Neutrophil (primary cell): ENCODE data around the gene TXNDC11.
"Not testable (repeated sequence)": the region's sequence is repeated elsewhere in the genome, so short reads cannot be mapped to it uniquely, and the experiment has no call there.

Source experiments
- H3K27ac ChIP-seq: fragments of 200-600 bp; sonication (generic); 2 replicates; pipeline ENCODE4 v1.5.1; 2016; ENCODE audit warnings: mild to moderate bottlenecking, moderate library complexity
- H3K27me3 ChIP-seq: fragments of 200-600 bp; sonication (generic); 2 replicates; pipeline ENCODE4 v1.6.0; 2016; ENCODE audit warnings: mild to moderate bottlenecking
- H3K36me3 ChIP-seq: fragments of 200-600 bp; sonication (generic); 2 replicates; pipeline ENCODE4 v1.5.1; 2017
- H3K4me1 ChIP-seq, 2 experiments: fragments of 200-600 bp in 1 of 2; sonication (generic) in 1 of 2; 1 replicate in 1 of 2; 2 replicates in 1 of 2; pipeline versions ENCODE4 v1.5.1 to v1.6.1; 2013 to 2016; ENCODE audit warnings: low read depth in 1 of 2, low read length in 1 of 2, mild to moderate bottlenecking in 1 of 2, moderate library complexity in 1 of 2; ENCODE audit not compliant: control insufficient read depth in 1 of 2, insufficient read depth in 1 of 2
- H3K4me3 ChIP-seq, 2 experiments: fragments of 200-600 bp in 1 of 2; sonication (generic) in 1 of 2; 1 replicate in 1 of 2; 2 replicates in 1 of 2; pipeline ENCODE4 v1.5.1; 2013 to 2016; ENCODE audit warnings: low read depth in 1 of 2, low read length in 1 of 2, mild to moderate bottlenecking in 1 of 2, moderate library complexity in 1 of 2
- H3K9me3 ChIP-seq: fragments of 200-600 bp; sonication (generic); 2 replicates; pipeline ENCODE4 v1.5.1; 2016
- TF ChIP-seq, protein P1 (sequence below): fragments of 200-600 bp; sonication (generic); IDR thresholded peaks from 2 replicates; pipeline ENCODE4 v1.5.1; 2016; ENCODE audit warnings: antibody characterized with exemption

Gene TXNDC11, protein sequence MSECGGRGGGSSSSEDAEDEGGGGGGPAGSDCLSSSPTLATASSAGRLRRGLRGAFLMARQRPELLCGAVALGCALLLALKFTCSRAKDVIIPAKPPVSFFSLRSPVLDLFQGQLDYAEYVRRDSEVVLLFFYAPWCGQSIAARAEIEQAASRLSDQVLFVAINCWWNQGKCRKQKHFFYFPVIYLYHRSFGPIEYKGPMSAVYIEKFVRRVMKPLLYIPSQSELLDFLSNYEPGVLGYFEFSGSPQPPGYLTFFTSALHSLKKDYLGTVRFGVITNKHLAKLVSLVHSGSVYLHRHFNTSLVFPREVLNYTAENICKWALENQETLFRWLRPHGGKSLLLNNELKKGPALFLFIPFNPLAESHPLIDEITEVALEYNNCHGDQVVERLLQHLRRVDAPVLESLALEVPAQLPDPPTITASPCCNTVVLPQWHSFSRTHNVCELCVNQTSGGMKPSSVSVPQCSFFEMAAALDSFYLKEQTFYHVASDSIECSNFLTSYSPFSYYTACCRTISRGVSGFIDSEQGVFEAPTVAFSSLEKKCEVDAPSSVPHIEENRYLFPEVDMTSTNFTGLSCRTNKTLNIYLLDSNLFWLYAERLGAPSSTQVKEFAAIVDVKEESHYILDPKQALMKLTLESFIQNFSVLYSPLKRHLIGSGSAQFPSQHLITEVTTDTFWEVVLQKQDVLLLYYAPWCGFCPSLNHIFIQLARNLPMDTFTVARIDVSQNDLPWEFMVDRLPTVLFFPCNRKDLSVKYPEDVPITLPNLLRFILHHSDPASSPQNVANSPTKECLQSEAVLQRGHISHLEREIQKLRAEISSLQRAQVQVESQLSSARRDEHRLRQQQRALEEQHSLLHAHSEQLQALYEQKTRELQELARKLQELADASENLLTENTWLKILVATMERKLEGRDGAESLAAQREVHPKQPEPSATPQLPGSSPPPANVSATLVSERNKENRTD

DNA sequence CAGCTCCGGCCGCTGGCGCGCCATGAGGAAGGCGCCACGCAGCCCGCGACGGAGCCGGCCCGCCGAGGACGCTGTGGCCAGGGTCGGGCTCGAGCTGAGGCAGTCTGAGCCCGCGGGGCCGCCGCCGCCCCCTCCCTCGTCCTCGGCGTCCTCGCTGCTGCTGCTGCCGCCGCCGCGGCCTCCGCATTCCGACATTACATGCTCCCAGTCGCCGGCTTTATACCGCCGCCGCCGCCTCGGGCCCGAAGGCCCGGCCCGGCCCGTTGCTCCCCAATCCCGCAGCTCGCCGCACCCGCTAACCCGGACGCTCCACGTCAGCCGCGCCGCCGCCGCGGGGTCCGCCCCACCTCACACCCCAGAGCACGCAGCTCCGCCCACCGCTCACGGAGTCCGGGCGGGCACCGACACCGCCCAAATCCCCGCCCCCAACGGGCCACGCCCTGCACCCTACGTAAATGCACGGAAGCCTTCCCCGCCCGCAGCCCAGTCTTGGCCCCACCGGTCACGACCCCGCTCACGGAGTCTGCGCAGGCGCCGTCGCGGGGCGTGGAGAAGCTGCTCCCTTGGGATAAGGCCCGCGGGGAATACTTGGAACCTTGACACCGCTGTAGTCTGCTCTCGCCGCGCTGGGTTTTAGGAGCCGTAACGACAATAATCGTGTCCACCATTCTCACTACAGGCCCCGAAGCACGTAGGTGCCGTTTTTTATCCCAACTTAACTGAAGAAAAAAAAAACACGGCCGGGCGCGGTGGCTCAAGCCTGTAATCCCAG, at the start of gene TXNDC11:
TXNDC11 (minus strand) TSS at position 322 of the 772 bp plus-strand sequence; CDS start at position 195, 127 bp downstream.
- TF ChIP-seq, protein P1, sequence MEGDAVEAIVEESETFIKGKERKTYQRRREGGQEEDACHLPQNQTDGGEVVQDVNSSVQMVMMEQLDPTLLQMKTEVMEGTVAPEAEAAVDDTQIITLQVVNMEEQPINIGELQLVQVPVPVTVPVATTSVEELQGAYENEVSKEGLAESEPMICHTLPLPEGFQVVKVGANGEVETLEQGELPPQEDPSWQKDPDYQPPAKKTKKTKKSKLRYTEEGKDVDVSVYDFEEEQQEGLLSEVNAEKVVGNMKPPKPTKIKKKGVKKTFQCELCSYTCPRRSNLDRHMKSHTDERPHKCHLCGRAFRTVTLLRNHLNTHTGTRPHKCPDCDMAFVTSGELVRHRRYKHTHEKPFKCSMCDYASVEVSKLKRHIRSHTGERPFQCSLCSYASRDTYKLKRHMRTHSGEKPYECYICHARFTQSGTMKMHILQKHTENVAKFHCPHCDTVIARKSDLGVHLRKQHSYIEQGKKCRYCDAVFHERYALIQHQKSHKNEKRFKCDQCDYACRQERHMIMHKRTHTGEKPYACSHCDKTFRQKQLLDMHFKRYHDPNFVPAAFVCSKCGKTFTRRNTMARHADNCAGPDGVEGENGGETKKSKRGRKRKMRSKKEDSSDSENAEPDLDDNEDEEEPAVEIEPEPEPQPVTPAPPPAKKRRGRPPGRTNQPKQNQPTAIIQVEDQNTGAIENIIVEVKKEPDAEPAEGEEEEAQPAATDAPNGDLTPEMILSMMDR, result peak; percentile 33
- Histone ChIP-seq H3K36me3 (no peaks in the 10 kb centered on the region), H3K27me3 (no peaks in the 10 kb centered on the region), H3K27ac (peak within 1 kb of the TSS; percentile 92), H3K9me3 (no peaks in the 10 kb centered on the region), H3K4me3 (peak within 1 kb of the TSS; percentile 83 to 88), H3K4me1 (peaks cover 33 to 34% of the 10 kb centered on the region in 2 experiments)

DNA sequence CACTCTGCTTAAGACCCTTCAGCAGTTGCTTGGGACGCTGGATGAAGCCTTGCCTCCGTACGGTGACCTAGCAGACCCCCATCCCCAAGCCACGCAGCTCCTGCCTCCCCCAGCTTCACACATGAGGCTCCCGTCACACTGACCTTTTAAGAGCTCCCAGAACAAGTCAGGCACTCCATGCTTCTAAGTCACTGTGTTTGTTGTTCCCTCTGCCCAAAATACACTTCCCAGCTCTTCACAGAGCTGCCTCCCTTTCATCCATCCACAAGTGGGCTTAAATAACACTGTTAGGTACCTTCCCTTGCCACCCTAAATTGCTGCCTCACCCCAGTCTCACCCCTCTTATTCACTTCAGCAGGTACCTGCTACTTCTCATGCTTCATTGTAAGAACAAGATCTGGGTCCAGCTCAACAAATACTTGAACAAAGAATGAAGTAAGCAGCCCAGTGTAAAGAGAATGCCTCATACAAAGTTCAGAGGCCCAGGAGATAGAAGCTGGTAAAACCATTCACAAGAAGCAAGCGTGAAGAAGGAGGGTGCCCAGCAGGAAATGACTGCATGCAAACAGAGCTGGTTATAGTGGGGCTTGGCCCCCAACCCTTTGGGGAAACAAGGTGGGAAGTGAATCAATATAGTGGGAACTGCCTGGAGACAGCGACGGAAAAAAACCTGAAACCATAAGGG, 48.6 kb upstream of the TXNDC11 start:
- Histone ChIP-seq H3K4me1 (peaks cover 52 to 69% of the 10 kb centered on the region in 2 experiments), H3K4me3 (no peak overlapping the region), H3K36me3 (no peaks in the 10 kb centered on the region), H3K9me3 (no peaks in the 10 kb centered on the region), H3K27ac (peak overlapping the region; percentile 41), H3K27me3 (no peaks in the 10 kb centered on the region)
- TF ChIP-seq, protein P1, result no peak

DNA sequence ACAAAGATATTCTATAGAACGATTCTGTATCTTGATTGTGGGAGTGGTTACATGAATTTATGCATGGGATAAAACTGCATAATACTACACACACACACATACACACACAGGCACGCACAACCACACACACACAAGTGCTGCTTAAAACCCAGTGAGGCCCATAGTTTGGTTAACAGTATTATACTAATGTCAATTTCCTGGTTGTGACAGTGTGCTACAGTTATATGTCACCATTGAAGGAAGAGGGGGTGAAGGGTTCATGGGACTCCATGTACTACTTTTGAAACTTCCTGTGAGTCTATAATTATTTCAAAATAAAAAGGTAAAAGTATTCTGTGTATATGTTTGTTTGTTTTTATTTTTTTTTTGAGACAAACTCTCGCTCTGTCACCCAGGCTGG, 46.3 kb upstream of the TXNDC11 start:
- Histone ChIP-seq H3K9me3 (no peaks in the 10 kb centered on the region), H3K27me3 (no peaks in the 10 kb centered on the region), H3K4me3 (no peak overlapping the region), H3K4me1 (peaks cover 39 to 49% of the 10 kb centered on the region in 2 experiments), H3K36me3 (no peaks in the 10 kb centered on the region), H3K27ac (peak overlapping the region; percentile 66)
- TF ChIP-seq, protein P1, result no peak

DNA sequence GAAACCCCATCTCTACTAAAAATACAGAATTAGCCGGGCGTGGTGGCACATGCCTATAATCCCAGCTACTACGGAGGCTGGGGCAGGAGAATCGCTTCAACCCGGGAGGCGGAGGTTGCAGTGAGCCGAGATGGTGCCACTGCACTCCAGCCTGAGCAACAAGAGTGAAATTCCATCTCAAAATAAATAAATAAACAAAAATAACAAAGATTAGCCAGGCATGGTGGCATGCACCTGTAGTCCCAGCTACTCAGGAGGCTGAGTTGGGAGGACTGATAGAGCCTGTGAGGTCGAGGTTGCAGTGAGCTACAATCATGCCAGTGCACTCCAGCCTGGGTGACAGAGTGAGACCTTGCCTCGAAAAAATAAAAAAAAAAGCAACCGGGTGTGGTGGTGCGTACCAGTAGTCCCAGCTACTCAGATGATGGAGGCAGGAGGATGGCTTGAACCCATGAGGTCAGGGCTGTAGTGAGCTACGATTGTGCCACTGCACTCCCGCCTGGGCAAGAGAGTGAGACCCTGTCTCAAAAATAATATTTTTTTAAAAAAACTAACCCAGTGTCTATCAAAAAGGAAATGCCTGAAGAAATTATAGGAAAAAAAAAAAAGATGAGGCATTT, 42.4 kb upstream of the TXNDC11 start:
- not testable (repeated sequence) for H3K9me3 ChIP-seq, H3K27me3 ChIP-seq, H3K4me3 ChIP-seq, H3K36me3 ChIP-seq, H3K27ac ChIP-seq
- peaks cover 23 to 34% of the 10 kb centered on the region in 2 experiments for H3K4me1 ChIP-seq

DNA sequence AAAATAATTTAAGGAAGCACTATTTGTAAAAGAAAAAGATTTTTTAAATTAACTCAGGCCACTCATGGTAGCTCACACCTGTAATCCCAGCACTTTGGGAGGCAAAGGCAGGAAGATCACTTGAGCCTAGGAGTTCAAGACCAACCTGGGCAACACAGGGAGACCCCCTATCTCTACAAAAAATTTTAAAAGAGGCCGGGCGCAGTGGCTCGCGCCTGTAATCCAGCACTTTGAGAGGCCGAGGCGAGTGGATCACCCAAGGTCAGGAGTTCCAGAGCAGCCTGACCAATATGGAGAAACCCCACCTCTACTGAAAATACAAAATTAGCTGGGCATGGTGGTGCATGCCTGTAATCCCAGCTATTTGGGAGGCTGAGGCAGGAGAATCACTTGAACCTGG, 41.7 kb upstream of the TXNDC11 start:
- peaks cover 16 to 31% of the 10 kb centered on the region in 2 experiments for H3K4me1 ChIP-seq
- not testable (repeated sequence) for H3K27ac ChIP-seq, H3K4me3 ChIP-seq

More for the DNA sequence above, 41.7 kb upstream of the TXNDC11 start:
- H3K27me3 ChIP-seq, H3K9me3 ChIP-seq, H3K36me3 ChIP-seq: not testable (repeated sequence)
